DND-41 (cell line): ENCODE measurements around the gene GPR183.

Source experiments
- EZH2 ChIP-seq: IDR thresholded peaks from 3 replicates; pipeline ENCODE4 v1.6.1; 2012; ENCODE audit warnings: borderline replicate concordance, low read depth, mild to moderate bottlenecking, moderate library complexity, low read length, inconsistent platforms; ENCODE audit not compliant: severe bottlenecking
- TF ChIP-seq, protein P1 (sequence below): IDR thresholded peaks from 2 replicates; pipeline ENCODE4 v1.5.1; 2012; ENCODE audit warnings: borderline replicate concordance, low read length, moderate library complexity, mild to moderate bottlenecking; ENCODE audit not compliant: poor library complexity, severe bottlenecking; ENCODE audit errors: extremely low read depth

DNA sequence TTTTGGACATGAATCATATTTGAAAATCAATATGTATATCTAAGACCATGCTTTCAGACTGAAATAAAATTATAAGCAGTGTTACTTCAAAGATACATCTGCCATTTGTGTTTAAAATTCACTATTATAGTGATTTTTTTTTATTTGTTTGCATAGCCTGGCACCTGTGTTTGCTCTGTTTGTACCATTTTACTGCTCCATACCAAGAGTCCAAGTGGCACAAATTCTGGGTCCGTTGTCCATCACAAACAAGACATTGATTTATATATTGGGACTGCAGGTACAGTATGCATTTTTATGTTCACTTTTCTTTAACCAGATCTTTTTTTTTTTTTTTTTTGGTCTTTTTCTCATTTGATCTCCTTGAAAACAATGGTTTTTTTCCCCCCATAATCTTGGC lies 6.7 kb upstream of the GPR183 start:
- TF ChIP-seq, protein P1, sequence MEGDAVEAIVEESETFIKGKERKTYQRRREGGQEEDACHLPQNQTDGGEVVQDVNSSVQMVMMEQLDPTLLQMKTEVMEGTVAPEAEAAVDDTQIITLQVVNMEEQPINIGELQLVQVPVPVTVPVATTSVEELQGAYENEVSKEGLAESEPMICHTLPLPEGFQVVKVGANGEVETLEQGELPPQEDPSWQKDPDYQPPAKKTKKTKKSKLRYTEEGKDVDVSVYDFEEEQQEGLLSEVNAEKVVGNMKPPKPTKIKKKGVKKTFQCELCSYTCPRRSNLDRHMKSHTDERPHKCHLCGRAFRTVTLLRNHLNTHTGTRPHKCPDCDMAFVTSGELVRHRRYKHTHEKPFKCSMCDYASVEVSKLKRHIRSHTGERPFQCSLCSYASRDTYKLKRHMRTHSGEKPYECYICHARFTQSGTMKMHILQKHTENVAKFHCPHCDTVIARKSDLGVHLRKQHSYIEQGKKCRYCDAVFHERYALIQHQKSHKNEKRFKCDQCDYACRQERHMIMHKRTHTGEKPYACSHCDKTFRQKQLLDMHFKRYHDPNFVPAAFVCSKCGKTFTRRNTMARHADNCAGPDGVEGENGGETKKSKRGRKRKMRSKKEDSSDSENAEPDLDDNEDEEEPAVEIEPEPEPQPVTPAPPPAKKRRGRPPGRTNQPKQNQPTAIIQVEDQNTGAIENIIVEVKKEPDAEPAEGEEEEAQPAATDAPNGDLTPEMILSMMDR: no peak
- no peak for TF ChIP-seq EZH2
